DND-41 (cell line): ENCODE measurements around the gene PHF14.

Experiments
- EZH2 ChIP-seq: IDR thresholded peaks from 3 replicates; pipeline ENCODE4 v1.6.1; 2012; ENCODE audit warnings: borderline replicate concordance, low read depth, mild to moderate bottlenecking, moderate library complexity, low read length, inconsistent platforms; ENCODE audit not compliant: severe bottlenecking
- TF ChIP-seq, protein P1 (sequence below): IDR thresholded peaks from 2 replicates; pipeline ENCODE4 v1.5.1; 2012; ENCODE audit warnings: borderline replicate concordance, low read length, moderate library complexity, mild to moderate bottlenecking; ENCODE audit not compliant: poor library complexity, severe bottlenecking; ENCODE audit errors: extremely low read depth

DNA sequence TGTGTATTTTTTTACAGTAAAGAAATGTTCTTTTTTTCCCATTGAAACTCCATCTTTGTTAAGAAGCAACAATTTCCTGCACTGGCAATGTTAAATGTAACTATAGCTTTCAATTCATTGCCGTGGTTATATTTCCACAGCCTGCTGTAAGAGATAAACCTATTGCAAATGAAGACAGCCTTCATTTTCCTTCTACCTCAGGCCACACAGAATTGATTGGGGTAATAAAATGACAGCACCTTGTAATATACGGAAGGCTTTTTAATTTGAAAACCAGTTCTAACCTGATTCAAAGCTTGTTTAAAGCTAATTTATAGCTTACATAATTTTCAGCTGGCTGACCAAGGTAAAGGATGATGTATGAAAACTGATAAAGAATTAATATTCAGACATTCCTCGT, 161.9 kb downstream of the PHF14 start:
- TF ChIP-seq, protein P1, sequence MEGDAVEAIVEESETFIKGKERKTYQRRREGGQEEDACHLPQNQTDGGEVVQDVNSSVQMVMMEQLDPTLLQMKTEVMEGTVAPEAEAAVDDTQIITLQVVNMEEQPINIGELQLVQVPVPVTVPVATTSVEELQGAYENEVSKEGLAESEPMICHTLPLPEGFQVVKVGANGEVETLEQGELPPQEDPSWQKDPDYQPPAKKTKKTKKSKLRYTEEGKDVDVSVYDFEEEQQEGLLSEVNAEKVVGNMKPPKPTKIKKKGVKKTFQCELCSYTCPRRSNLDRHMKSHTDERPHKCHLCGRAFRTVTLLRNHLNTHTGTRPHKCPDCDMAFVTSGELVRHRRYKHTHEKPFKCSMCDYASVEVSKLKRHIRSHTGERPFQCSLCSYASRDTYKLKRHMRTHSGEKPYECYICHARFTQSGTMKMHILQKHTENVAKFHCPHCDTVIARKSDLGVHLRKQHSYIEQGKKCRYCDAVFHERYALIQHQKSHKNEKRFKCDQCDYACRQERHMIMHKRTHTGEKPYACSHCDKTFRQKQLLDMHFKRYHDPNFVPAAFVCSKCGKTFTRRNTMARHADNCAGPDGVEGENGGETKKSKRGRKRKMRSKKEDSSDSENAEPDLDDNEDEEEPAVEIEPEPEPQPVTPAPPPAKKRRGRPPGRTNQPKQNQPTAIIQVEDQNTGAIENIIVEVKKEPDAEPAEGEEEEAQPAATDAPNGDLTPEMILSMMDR = no peak
- no peak for TF ChIP-seq EZH2
